ENCODE data around the gene DVL2. TPM values are rescaled to one million over a fixed set of nuclear protein-coding genes. Genes with fewer than 3 reads are reported as not detected.

Gene DVL2
- total and polyA plus RNA-seq, 4 donors = 22.2 to 57.5 (median 35.2) TPM

DNA sequence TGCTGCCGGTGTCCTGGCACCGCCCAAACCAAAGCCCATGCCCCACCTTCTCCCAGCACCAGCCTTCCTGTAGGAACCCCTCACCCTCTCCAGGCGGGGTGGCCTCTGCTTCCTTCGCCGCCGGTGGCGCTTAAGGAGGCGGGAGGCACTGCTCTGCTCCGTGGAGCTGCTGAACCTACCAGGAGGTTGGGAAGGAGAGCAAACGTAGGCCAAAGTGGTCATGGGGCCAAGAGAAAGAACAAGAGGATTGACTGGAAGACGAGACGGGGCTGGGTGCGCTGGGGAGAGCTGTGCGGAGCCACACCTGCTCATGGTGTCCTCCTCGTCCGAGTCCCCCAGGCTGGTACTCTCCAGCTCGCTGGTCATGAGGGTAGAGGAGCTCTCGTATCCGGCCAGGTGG is 4.8 kb downstream of the DVL2 start:
- Histone ChIP-seq H3K27me3 (ENCODE audit: control insufficient read depth in 3 of 3, insufficient read depth in 3 of 3, low read length in 2 of 3) (no peaks in the 10 kb centered on the region), H3K9ac (ENCODE audit: insufficient read depth in 1 of 2, low read length in 2 of 2) (no peak overlapping the region), H3K9me3 (ENCODE audit: control insufficient read depth in 4 of 4, insufficient read depth in 3 of 4, low read length in 3 of 4) (no peaks in the 10 kb centered on the region), H3K27ac (ENCODE audit: low read depth in 1 of 2, low read length in 1 of 2) (no peak overlapping the region), H3K36me3 (ENCODE audit: control insufficient read depth in 4 of 4, insufficient read depth in 4 of 4, low read length in 4 of 4) (peaks cover 0 to 51% (median 33%) of the 10 kb centered on the region in 4 donors), H3K4me1 (ENCODE audit: control insufficient read depth in 5 of 5, insufficient read depth in 5 of 5, low read length in 5 of 5) (peaks cover 0 to 13% (median 4%) of the 10 kb centered on the region in 5 donors), H3K4me3 (no peak overlapping the region)
- DNase-seq (no peak), ATAC-seq (ENCODE audit: insufficient read depth, low FRiP score) (no peak)
- TF ChIP-seq, protein P1, sequence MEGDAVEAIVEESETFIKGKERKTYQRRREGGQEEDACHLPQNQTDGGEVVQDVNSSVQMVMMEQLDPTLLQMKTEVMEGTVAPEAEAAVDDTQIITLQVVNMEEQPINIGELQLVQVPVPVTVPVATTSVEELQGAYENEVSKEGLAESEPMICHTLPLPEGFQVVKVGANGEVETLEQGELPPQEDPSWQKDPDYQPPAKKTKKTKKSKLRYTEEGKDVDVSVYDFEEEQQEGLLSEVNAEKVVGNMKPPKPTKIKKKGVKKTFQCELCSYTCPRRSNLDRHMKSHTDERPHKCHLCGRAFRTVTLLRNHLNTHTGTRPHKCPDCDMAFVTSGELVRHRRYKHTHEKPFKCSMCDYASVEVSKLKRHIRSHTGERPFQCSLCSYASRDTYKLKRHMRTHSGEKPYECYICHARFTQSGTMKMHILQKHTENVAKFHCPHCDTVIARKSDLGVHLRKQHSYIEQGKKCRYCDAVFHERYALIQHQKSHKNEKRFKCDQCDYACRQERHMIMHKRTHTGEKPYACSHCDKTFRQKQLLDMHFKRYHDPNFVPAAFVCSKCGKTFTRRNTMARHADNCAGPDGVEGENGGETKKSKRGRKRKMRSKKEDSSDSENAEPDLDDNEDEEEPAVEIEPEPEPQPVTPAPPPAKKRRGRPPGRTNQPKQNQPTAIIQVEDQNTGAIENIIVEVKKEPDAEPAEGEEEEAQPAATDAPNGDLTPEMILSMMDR (IDR thresholded peaks at IDR 0.05; ENCODE audit: control extremely low read depth, extremely low read depth) = no peak
- 96% methylated on average over 19 of the region's 19 CpGs for WGBS, 2 donors

DNA sequence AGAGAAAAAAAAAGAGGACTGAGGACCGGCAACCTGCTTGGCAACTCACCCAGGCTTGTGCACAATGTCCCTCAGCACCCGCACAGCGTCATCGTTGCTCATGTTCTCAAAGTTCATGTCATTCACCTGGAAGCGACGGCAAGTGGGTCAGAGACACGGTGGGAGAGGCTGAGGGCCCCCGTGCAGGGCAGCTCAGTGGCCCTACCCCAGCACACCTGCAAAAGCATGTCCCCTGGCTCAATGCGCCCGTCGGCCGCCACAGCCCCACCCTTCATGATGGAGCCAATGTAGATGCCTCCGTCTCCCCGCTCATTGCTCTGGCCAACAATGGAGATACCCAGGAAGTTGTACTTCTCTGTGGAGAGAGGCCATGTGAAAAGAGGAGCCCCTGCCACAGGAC is 5.4 kb downstream of the DVL2 start:
- no peak for DNase-seq
- no peaks in the 10 kb centered on the region for H3K9me3 ChIP-seq (ENCODE audit: control insufficient read depth in 4 of 4, insufficient read depth in 3 of 4, low read length in 3 of 4)
- no peaks in the 10 kb centered on the region for H3K27me3 ChIP-seq (ENCODE audit: control insufficient read depth in 3 of 3, insufficient read depth in 3 of 3, low read length in 2 of 3)
- H3K36me3 ChIP-seq (ENCODE audit: control insufficient read depth in 4 of 4, insufficient read depth in 4 of 4, low read length in 4 of 4) = peaks cover 0 to 57% (median 33%) of the 10 kb centered on the region in 4 donors
- TF ChIP-seq, protein P1 (IDR thresholded peaks at IDR 0.05; ENCODE audit: control extremely low read depth, extremely low read depth) = no peak
- ATAC-seq (ENCODE audit: insufficient read depth, low FRiP score) = no peak
- WGBS, 2 donors = 92 to 97% methylated on average over 14 of the region's 14 CpGs
- peaks cover 0 to 13% (median 4%) of the 10 kb centered on the region in 5 donors for H3K4me1 ChIP-seq (ENCODE audit: control insufficient read depth in 5 of 5, insufficient read depth in 5 of 5, low read length in 5 of 5)
- H3K4me3 ChIP-seq = no peak overlapping the region
- no peak overlapping the region for H3K9ac ChIP-seq (ENCODE audit: insufficient read depth in 1 of 2, low read length in 2 of 2)
- H3K27ac ChIP-seq (ENCODE audit: low read depth in 1 of 2, low read length in 1 of 2) = no peak overlapping the region

DNA sequence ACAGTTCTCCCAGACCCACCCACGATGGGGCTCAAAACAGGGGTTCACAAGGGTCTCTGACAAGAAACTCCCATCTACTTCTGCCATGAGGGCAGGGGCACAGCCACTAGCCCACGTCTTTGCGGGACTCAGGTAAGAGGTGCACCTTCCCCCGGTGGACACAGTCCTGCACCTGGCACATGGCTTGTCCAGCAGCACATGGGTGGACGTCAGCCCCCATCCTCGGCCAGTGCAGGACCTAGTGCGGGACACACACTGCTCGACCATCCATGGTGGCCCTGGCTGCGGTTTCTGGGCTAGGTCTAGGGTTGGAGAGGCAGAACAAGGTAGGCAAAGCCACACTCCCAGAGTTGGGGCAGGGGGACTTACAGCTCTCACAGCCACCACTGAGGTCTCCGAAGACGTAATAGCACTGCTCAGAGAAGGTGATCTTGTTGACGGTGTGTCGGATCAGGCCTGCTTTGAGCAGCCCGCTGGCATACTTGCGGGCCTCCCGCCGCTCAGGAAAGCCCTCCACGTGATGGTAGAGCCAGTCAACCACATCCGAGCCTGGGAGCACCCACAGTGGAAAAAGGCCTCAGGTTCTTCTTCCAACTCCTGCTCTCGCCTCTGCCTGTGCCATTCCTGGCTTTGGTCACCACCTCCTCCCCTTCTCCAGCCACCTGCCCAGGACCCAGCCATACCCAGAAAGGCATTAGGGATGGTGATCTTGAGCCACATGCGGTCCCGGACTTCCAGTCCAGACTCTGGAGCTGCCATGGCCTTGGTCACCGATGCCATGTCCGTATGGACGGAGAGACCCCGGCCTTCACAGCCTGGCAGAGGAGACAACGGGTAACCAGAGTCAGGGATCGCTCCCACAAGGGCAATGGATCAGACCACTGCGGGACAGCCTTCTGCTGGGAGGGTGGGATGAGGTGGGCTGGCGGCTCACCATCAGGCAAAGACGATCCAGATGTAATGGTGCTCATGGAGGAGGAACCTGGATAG is 7.3 kb downstream of the DVL2 start:
- Histone ChIP-seq H3K9ac (ENCODE audit: insufficient read depth in 1 of 2, low read length in 2 of 2) (no peak overlapping the region), H3K4me3 (no peak overlapping the region), H3K27me3 (ENCODE audit: control insufficient read depth in 3 of 3, insufficient read depth in 3 of 3, low read length in 2 of 3) (no peaks in the 10 kb centered on the region), H3K4me1 (ENCODE audit: control insufficient read depth in 5 of 5, insufficient read depth in 5 of 5, low read length in 5 of 5) (peaks cover 0 to 3% (median 1%) of the 10 kb centered on the region in 5 donors), H3K9me3 (ENCODE audit: control insufficient read depth in 4 of 4, insufficient read depth in 3 of 4, low read length in 3 of 4) (no peaks in the 10 kb centered on the region), H3K27ac (ENCODE audit: low read depth in 1 of 2, low read length in 1 of 2) (no peak overlapping the region), H3K36me3 (ENCODE audit: control insufficient read depth in 4 of 4, insufficient read depth in 4 of 4, low read length in 4 of 4) (peaks cover 5 to 75% (median 42%) of the 10 kb centered on the region in 4 donors)
- TF ChIP-seq, protein P1 (IDR thresholded peaks at IDR 0.05; ENCODE audit: control extremely low read depth, extremely low read depth) = no peak
- ATAC-seq (ENCODE audit: insufficient read depth, low FRiP score) = no peak
- no peak for DNase-seq
- 94 to 95% methylated on average over 31 of the region's 31 CpGs for WGBS, 2 donors

Data from lung (tissue), 12 donors.